H1 (cell line): ENCODE data around the gene MAP9. TPM values are rescaled to one million over a fixed set of nuclear protein-coding genes. Genes with fewer than 3 reads are reported as not detected.

Experiments used
- CTCF ChIA-PET: fragments of 300-600 bp; sonication (Branson Sonifier 250); formaldehyde crosslinking; loops from one replicate; lab custom pipeline; 2021; ENCODE audit not compliant: partially characterized antibody; lab: Charles Lee
- POLR2A ChIA-PET: fragments of 300-600 bp; sonication (Branson Sonifier 250); formaldehyde crosslinking; loops from one replicate; lab custom pipeline; 2021; ENCODE audit warnings: inconsistent platforms; ENCODE audit not compliant: partially characterized antibody; lab: Charles Lee
- DNase-seq, 2 experiments: peaks; one replicate each; pipeline versions ENCODE4 v3.0.0 to v3.0.0-alpha.2; 2010 to 2022; ENCODE audit warnings: low spot score in 2 of 2, low read depth in 1 of 2, mixed read lengths in 1 of 2
- FAIRE-seq: peaks from 2 replicates; lab custom pipeline; 2011; peaks lifted over from hg19 to GRCh38; lab: Jason Lieb, UNC
- H2AFZ ChIP-seq: 2 replicates; pipeline ENCODE4 v1.8.1; 2012; ENCODE audit warnings: low read length, inconsistent platforms
- H2AK5ac ChIP-seq: 2 replicates; pipeline ENCODE4 v1.6.1; 2013; ENCODE audit warnings: low read depth, low read length
- H2BK120ac ChIP-seq: replicated peaks from 2 replicates; pipeline ENCODE3; 2013; ENCODE audit warnings: low read depth, low read length, inconsistent platforms
- H2BK12ac ChIP-seq: 2 replicates; pipeline ENCODE4 v1.6.1; 2013; ENCODE audit warnings: low read depth, low read length
- H2BK15ac ChIP-seq: 2 replicates; pipeline ENCODE4 v1.6.1; 2013; ENCODE audit warnings: low read length
- H2BK20ac ChIP-seq: 2 replicates; pipeline ENCODE4 v1.6.1; 2013; ENCODE audit warnings: low read length
- H2BK5ac ChIP-seq: 2 replicates; pipeline ENCODE4 v1.6.1; 2013; ENCODE audit warnings: low read depth, low read length
- H3K14ac ChIP-seq: 2 replicates; pipeline ENCODE4 v1.6.1; 2013; ENCODE audit warnings: inconsistent platforms; ENCODE audit not compliant: insufficient read length
- H3K18ac ChIP-seq: 2 replicates; pipeline ENCODE4 v1.6.1; 2013; ENCODE audit warnings: low read length; ENCODE audit errors: extremely low read depth
- H3K23ac ChIP-seq: 2 replicates; pipeline ENCODE4 v1.6.1; 2013; ENCODE audit warnings: inconsistent platforms; ENCODE audit not compliant: insufficient read length
- H3K23me2 ChIP-seq: 2 replicates; pipeline ENCODE4 v1.6.1; 2013; ENCODE audit warnings: low read depth, low read length
- H3K27ac ChIP-seq: 2 replicates; pipeline ENCODE4 v1.6.1; 2011; ENCODE audit warnings: low read depth, low read length, inconsistent platforms
- H3K27me3 ChIP-seq, 4 experiments: replicated peaks in 1 of 4; 1 replicate in 1 of 4; 2 replicates in 3 of 4; pipeline versions ENCODE4 v1.6.1 to v1.8.1; 2011 to 2013; ENCODE audit warnings: low read length in 3 of 4, mild to moderate bottlenecking in 3 of 4, inconsistent platforms in 2 of 4, mixed read lengths in 2 of 4, moderate library complexity in 1 of 4; ENCODE audit not compliant: control insufficient read depth in 3 of 4, insufficient read depth in 3 of 4; ENCODE audit errors: extremely low read depth in 1 of 4
- H3K36me3 ChIP-seq, 4 experiments: 2 replicates each; pipeline versions ENCODE4 v1.6.1 to v1.8.1; 2011 to 2013; ENCODE audit warnings: mild to moderate bottlenecking in 4 of 4, low read length in 3 of 4, moderate library complexity in 2 of 4, control low read depth in 1 of 4, inconsistent platforms in 1 of 4; ENCODE audit not compliant: insufficient read depth in 4 of 4, control insufficient read depth in 2 of 4
- H3K4ac ChIP-seq: replicated peaks from 2 replicates; pipeline ENCODE3; 2013; ENCODE audit warnings: low read length, low read depth, mixed read lengths, inconsistent platforms; ENCODE audit not compliant: insufficient read length
- H3K4me1 ChIP-seq, 4 experiments: replicated peaks in 1 of 4; 1 replicate in 1 of 4; 2 replicates in 3 of 4; pipeline versions ENCODE4 v1.6.1 to v1.8.1; 2011 to 2013; ENCODE audit warnings: low read length in 3 of 4, inconsistent platforms in 2 of 4, mixed read lengths in 1 of 4; ENCODE audit not compliant: insufficient read depth in 4 of 4, control insufficient read depth in 3 of 4
- H3K4me2 ChIP-seq, 2 experiments: 2 replicates each; pipeline versions ENCODE4 v1.6.1 to v1.8.1; 2011 to 2013; ENCODE audit warnings: low read depth in 2 of 2, low read length in 2 of 2, control low read depth in 1 of 2, inconsistent platforms in 1 of 2, mild to moderate bottlenecking in 1 of 2; ENCODE audit not compliant: insufficient read depth in 1 of 2
- H3K4me3 ChIP-seq, 4 experiments: fragments of 200-600, 300-600 bp in 1 of 4; sonication (generic), shearing (Covaris generic), sonication (Bioruptor Twin) in 1 of 4; 2 replicates each; pipeline versions ENCODE4 v1.5.1 to v1.8.1; 2011 to 2016; ENCODE audit warnings: low read length in 4 of 4, low read depth in 3 of 4, control low read depth in 2 of 4, inconsistent platforms in 2 of 4, mild to moderate bottlenecking in 2 of 4, mixed read lengths in 1 of 4, moderate library complexity in 1 of 4; ENCODE audit not compliant: insufficient read depth in 2 of 4; ENCODE audit errors: extremely low read depth in 1 of 4
- H3K56ac ChIP-seq: replicated peaks from 2 replicates; pipeline ENCODE3; 2013; ENCODE audit warnings: low read depth, mild to moderate bottlenecking, mixed read lengths, low read length, inconsistent platforms; ENCODE audit not compliant: insufficient read length
- H3K79me1 ChIP-seq: 2 replicates; pipeline ENCODE4 v1.6.1; 2013; ENCODE audit warnings: low read depth, low read length, control low read depth
- H3K79me2 ChIP-seq, 2 experiments: 2 replicates each; pipeline versions ENCODE4 v1.6.1 to v1.8.1; 2012 to 2013; ENCODE audit warnings: low read length in 2 of 2, mild to moderate bottlenecking in 2 of 2, inconsistent platforms in 1 of 2; ENCODE audit not compliant: insufficient read depth in 2 of 2, control insufficient read depth in 1 of 2
- H3K9ac ChIP-seq, 4 experiments: replicated peaks in 1 of 4; 1 replicate in 1 of 4; 2 replicates in 3 of 4; pipeline versions ENCODE4 v1.6.1 to v1.8.1; 2011 to 2013; ENCODE audit warnings: low read depth in 3 of 4, low read length in 3 of 4, control low read depth in 2 of 4, mild to moderate bottlenecking in 2 of 4, moderate library complexity in 2 of 4, inconsistent platforms in 1 of 4; ENCODE audit errors: extremely low read depth in 1 of 4
- H3K9me3 ChIP-seq, 2 experiments: 2 replicates each; pipeline versions ENCODE4 v1.6.1 to v1.8.1; 2012 to 2013; ENCODE audit warnings: mild to moderate bottlenecking in 2 of 2, moderate library complexity in 2 of 2, control low read depth in 1 of 2, inconsistent platforms in 1 of 2, low read depth in 1 of 2, low read length in 1 of 2, mixed read lengths in 1 of 2; ENCODE audit not compliant: insufficient read depth in 2 of 2
- H4K20me1 ChIP-seq, 2 experiments: replicated peaks in 1 of 2; 2 replicates each; pipeline versions ENCODE3 to v1.8.1; 2011 to 2013; ENCODE audit warnings: inconsistent platforms in 2 of 2, low read length in 2 of 2, mild to moderate bottlenecking in 1 of 2; ENCODE audit not compliant: insufficient read depth in 2 of 2, control insufficient read depth in 1 of 2
- H4K5ac ChIP-seq: 2 replicates; pipeline ENCODE4 v1.6.1; 2013; ENCODE audit warnings: low read length, low read depth, mixed read lengths, inconsistent platforms; ENCODE audit not compliant: insufficient read length
- H4K8ac ChIP-seq: 2 replicates; pipeline ENCODE4 v1.8.0; 2013; ENCODE audit warnings: mild to moderate bottlenecking, moderate library complexity, low read length, inconsistent platforms; ENCODE audit not compliant: insufficient read depth; ENCODE audit errors: extremely low read depth
- H4K91ac ChIP-seq: replicated peaks from 2 replicates; pipeline ENCODE3; 2013; ENCODE audit warnings: low read length, mixed read lengths, inconsistent platforms; ENCODE audit not compliant: insufficient read length
- GTF2F1 ChIP-seq: IDR thresholded peaks from 2 replicates; pipeline ENCODE4 v1.6.1; 2012; ENCODE audit warnings: low read depth, low read length, improper control_type of control experiment, borderline replicate concordance
- JUND ChIP-seq: IDR thresholded peaks from 2 replicates; pipeline ENCODE4 v1.6.1; 2011; ENCODE audit warnings: mild to moderate bottlenecking, improper control_type of control experiment, low read length
- NANOG ChIP-seq: IDR thresholded peaks from 2 replicates; pipeline ENCODE4 v1.6.1; 2011; ENCODE audit warnings: low read length, low read depth, mild to moderate bottlenecking, inconsistent platforms; ENCODE audit not compliant: insufficient read depth, poor library complexity, severe bottlenecking
- POU5F1 ChIP-seq: IDR thresholded peaks from 2 replicates; pipeline ENCODE4 v1.6.1; 2011; ENCODE audit warnings: low read depth, mild to moderate bottlenecking, low read length, moderate library complexity
- RAD21 ChIP-seq, 2 experiments: IDR thresholded peaks in 1 of 2; conservative IDR thresholded peaks in 1 of 2; 2 replicates each; pipeline ENCODE4 v1.6.1; 2011; ENCODE audit warnings: low read depth in 2 of 2, low read length in 2 of 2, improper control_type of control experiment in 1 of 2, inconsistent platforms in 1 of 2, mild to moderate bottlenecking in 1 of 2, moderate library complexity in 1 of 2
- SIN3A ChIP-seq, 2 experiments: IDR thresholded peaks in 1 of 2; conservative IDR thresholded peaks in 1 of 2; 2 replicates each; pipeline ENCODE4 v1.6.1; 2011 to 2012; ENCODE audit warnings: low read length in 2 of 2, improper control_type of control experiment in 1 of 2, low read depth in 1 of 2, mild to moderate bottlenecking in 1 of 2
- TEAD4 ChIP-seq: IDR thresholded peaks from 2 replicates; pipeline ENCODE4 v1.6.1; 2012; ENCODE audit warnings: low read depth, low read length, inconsistent platforms, mixed read lengths
- WGBS, 2 experiments: shearing (Covaris generic) in 1 of 2; methylation state at CpG; one replicate each; pipeline versions ENCODE4 v1.1.6 to v1.1.7; 2013 to 2015; ENCODE audit warnings: low lambda C conversion rate in 2 of 2, mixed read lengths in 2 of 2, inconsistent platforms in 1 of 2, low coverage in 1 of 2, missing lambda C conversion rate in 1 of 2; ENCODE audit not compliant: insufficient replicate concordance in 2 of 2, insufficient coverage in 1 of 2, insufficient read length in 1 of 2; ENCODE audit errors: extremely low coverage in 1 of 2, missing lambda C conversion rate in 1 of 2; 5-methylcytosine and 5-hydroxymethylcytosine counted together
- polyA plus RNA-seq, 7 experiments: library from polyadenylated mRNA; depleted of rRNA in 3 of 7; stranded (reverse) in 5 of 7; unstranded in 2 of 7; fragments of >200 nt in 5 of 7; fragments of 200-250 nt in 2 of 7; gene quantifications; 1 replicate in 5 of 7; 2 replicates in 1 of 7; 4 replicates in 1 of 7; pipeline versions ENCODE4 v1.2.1 to v1.2.3, GENCODE V29; 2011 to 2013; ENCODE audit warnings: missing spikeins in 2 of 7, mixed read lengths in 2 of 7
- total RNA-seq: library from RNA; stranded (reverse); fragmentation: NEBNext Ultra II Directional; extraction: Animal tissue kit (Norgen Biotek cat#: 25700); gene quantifications from 2 replicates; pipeline ENCODE4 v1.2.1, GENCODE V29; 2021

MAP9 gene
- total and polyA plus RNA-seq, 2 of the 8 experiments (the other 6 are each of a cell fraction or from before 2014, with no cell fraction given), result 2.1 to 18.9 TPM

DNA sequence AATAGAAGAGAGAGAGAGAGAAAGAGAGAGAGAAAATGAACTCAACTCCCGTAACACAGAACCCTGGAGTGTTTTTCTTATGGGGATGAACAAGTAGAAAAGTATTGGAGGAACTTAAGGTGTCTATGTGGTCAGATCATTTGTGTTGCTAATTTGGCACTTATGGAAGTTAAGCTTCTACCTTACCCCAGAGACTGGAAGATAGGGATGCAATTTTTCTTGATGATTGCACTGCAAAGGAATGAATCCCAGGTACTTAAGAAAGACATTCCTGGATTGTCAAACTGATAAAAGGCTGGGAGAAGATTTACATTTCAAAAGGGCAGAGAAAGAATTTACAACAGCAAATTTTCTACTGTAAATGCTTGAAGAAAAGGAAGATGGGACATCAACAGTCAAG is 57.2 kb downstream of the MAP9 start:
- CTCF ChIA-PET, result interaction anchor here (1.0 to 1.4 kb wide), 5 partner anchors 34 to 337 kb away, joined by 3 to 5 read pairs (median 4); no protein-coding TSS in a partner anchor
- no peak overlapping the region for H2AFZ ChIP-seq
- no peak overlapping the region for H3K23ac ChIP-seq
- no peak overlapping the region for H4K91ac ChIP-seq
- FAIRE-seq (no peak), DNase-seq (peak in 1 of 2 experiments; percentile 17)
- H3K9ac ChIP-seq, result no peak overlapping the region
- no peak overlapping the region for H2BK20ac ChIP-seq
- H4K8ac ChIP-seq, result no peak overlapping the region
- H3K79me2 ChIP-seq, result no peaks in the 10 kb centered on the region
- H4K5ac ChIP-seq, result no peak overlapping the region
- no peak overlapping the region for H2BK120ac ChIP-seq
- H2BK5ac ChIP-seq, result no peak overlapping the region
- H3K27me3 ChIP-seq, result no peaks in the 10 kb centered on the region
- no peak for TF ChIP-seq RAD21 (IDR thresholded peaks at IDR 0.05 in 1 of 2, conservative IDR thresholded peaks at IDR 0.05 in 1 of 2; ENCODE audit: low read depth in 2 of 2, low read length in 2 of 2)
- no peak for TF ChIP-seq GTF2F1
- no peak for TF ChIP-seq SIN3A (conservative IDR thresholded peaks at IDR 0.05 in 1 of 2, IDR thresholded peaks at IDR 0.05 in 1 of 2; ENCODE audit: low read depth in 1 of 2, low read length in 2 of 2)
- TF ChIP-seq JUND, result 0 out of 2 replicates have a peak, but pooled peaks have one; percentile 47
- no peak for TF ChIP-seq NANOG
- 0 out of 2 replicates have a peak, but pooled peaks have one; percentile 14 for TF ChIP-seq TEAD4
- TF ChIP-seq POU5F1, result peak; percentile 27; the same call in 1 of the 2 replicates
- H3K4me3 ChIP-seq, result no peak overlapping the region; a peak in 1 of 8 replicates
- no peak overlapping the region for H3K18ac ChIP-seq
- WGBS, 2 experiments, result 91% methylated on average over 1 of the region's 1 CpG; no CpG with 5 or more reads in 1 of the 2 experiments
- H3K4me2 ChIP-seq, result no peak overlapping the region
- no peaks in the 10 kb centered on the region for H3K79me1 ChIP-seq
- POLR2A ChIA-PET, result no interaction called here
- H2BK12ac ChIP-seq, result no peak overlapping the region
- no peak overlapping the region for H3K27ac ChIP-seq
- H3K36me3 ChIP-seq, result peaks cover 0 to 2% (median 0%) of the 10 kb centered on the region in 4 experiments; a peak in 1 of 8 replicates
- H4K20me1 ChIP-seq, result no peaks in the 10 kb centered on the region
- no peaks in the 10 kb centered on the region for H3K4me1 ChIP-seq
- H3K56ac ChIP-seq, result no peak overlapping the region
- no peaks in the 10 kb centered on the region for H3K23me2 ChIP-seq
- no peak overlapping the region for H2AK5ac ChIP-seq
- no peak overlapping the region for H3K14ac ChIP-seq
- peaks cover 4 to 6% of the 10 kb centered on the region in 2 experiments; a peak in 3 of 4 replicates for H3K9me3 ChIP-seq
- no peak overlapping the region for H2BK15ac ChIP-seq
- H3K4ac ChIP-seq, result no peak overlapping the region
